HG02678 (cell line): Measurements from ENCODE around the gene NACC2.
"Not testable (repeated sequence)": the region's sequence is repeated elsewhere in the genome, so short reads cannot be mapped to it uniquely, and the experiment has no call there.

Experiments
- ATAC-seq: cut with Tn5 transposase; IDR thresholded peaks from one replicate; pipeline ENCODE4 v1.9.1; 2021; ENCODE audit warnings: mild to moderate bottlenecking, moderate library complexity; ENCODE audit not compliant: unreplicated experiment

Gene NACC2

DNA sequence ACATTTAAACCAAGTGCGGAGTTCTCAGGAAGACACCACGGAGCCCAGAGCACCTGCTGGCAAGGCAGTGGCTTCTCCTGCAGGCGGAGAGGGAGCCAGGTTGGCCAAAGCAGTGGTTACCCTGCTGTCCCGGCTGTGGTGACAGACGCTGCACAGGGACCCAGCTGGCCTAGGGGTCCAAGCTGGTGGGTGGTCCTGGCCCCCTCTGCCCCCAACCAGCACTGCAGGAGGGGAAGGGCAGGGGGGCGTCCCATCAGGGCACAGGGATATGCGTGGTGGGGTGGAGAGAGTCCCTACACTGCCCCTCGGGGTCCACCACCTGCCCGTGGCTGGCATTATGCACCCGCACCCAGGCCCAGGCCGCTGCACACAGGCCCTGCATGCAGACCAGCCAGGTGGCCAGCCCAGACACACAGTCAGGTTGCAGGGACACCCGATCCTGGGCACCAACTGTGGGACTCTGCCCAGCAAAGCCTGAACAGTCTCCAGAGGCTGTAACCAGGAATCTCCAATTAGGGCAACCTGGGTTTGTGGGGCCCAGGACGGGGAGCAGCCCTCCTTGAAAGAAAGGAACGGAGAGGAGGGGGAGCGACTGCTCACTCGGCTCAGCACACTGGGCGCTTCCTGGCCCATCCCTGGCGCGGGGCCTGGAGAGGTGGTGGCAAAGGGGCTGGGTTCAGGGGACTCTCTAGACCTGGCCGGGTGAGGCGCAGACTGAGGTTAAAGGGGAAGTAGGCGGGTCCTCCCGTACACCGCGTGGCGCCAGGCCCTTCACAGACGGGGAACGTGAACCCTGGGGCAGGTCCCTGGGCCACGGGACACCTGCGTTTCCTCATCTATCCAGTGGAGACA lies 46.3 kb downstream of the NACC2 start:
- no peak for ATAC-seq

DNA sequence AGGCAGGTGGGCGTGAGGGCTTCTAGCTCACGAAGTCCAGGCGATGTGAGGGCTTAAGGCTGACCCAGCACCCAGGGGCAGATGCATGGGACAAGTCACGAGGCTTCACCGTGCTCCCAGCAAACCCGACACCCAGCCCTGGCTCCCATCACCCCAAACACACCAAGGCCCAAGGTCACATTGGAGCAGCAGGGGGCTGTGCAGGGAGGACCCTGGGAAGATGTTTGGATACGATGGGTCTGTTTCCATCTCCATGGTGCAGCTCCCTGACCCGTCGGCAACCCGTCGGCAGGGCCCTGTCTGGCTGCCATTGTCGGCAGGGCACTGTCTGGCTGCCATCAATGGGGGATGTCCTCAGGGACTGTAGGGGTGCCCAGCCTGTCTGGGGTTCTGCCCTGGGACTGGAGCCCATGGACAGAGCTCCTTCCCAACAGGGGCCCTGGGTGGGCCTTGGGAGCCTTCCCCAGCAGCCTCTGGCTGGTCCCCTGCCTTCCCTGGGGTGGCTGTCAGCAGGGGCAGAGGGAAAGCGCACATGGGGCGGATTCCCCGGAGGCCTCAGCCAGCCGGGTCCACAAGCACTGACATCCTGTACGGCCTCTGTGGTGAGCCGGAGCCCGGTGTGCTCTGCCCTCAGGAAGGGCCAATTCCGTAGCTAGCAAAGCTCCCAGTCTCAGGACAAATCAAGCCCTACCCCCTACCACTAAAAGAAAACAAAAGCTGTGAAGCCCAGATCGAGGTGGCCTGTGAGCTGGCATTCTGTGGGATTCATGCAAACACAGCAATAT lies 47.1 kb downstream of the NACC2 start:
- ATAC-seq: no peak

DNA sequence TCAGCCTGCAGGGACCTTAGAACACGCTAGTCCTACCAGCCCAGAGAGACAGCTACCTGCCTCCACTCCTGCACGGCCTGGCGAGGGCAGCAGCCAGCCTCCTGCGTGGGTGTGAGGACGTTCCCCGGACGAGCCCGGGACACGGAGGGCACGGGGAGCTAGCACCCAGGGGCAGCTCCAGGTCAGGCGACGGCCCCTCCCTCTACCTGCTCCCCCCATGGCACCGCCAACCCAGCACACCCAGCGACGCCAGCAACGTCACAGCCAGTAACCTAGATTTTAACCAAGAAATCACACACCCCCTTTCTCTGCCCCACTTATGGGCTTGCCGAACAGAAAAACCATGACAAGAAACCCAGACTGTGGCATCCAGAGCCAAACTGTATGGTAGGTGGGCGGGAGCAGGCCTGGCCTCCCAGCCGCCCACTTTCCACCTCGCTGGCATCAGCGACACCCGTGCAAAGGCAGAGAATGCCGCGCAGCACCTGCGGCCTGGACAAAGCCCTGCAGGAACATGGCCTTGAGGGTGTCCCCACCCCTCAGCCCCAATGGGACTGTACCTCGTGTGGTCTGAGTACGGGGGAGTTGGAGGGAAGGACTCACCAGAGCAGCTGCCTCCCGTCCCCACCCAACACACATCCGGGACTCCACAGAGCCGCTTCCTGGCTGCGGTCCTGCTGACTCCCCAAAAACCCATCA lies 47.9 kb downstream of the NACC2 start:
- ATAC-seq: no peak

DNA sequence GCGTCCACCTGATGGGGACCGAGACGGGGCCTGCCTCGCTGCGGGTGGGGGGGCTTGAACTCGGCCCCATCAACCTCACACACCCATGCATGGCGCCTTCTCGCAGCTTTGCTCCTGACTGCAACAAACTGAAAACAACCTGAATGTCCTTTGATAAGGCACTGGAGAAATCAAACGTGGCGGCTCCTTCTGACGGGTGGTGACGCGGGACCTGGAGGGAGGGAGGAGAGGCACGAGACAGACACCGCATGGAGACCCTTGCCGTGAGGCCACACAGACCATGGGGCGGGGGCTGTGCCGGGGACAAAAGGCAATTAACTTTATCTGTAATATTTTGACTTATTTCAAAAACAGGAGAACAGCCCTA lies 48.6 kb downstream of the NACC2 start:
- ATAC-seq: no peak

DNA sequence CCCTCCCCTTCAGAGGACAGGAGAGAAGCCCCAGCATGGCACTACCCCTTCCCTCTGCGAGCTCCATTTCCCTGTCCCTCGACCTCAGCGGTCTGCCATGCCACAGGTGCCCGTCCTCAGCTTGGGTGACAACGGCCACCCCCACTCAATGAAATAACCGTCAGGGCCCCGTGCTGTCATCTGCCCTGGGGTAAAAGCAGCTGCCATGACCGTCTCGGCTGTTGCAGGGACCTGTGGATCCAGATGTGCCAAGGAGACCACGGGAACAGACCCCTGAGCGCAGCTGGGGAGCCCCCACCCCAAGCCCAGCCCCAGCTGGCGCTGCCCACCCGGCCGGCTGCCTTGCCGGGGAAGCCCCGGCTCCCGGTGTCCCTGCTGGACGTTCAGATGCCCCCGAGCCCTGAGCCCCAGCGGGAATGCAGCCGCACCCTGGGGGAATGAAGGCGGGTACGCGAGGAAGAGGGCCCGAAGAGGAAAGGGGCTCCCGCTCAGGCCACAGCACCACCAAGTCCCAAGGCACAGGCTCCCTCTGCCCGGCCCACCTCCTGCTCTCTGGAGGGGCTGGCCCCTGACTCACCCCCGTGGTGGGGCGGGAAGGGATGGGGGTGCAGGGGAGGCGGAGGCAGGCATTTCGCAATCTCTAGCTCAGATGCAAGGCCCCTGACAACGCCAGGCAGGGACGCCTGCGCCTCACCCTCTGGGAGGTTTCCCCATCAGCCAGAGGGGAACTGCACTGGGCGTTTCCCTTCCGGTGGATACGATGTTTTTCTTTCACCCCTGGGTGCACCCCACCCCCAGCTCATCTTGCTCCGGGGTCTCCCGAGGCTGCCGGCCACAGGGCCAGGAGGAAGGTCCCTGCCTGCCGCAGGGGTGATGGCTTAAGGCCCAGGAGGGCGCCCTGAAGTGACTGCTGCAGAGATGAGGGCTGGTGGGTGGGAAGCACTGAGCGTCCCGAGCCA lies 49.2 kb downstream of the NACC2 start:
- no peak for ATAC-seq

DNA sequence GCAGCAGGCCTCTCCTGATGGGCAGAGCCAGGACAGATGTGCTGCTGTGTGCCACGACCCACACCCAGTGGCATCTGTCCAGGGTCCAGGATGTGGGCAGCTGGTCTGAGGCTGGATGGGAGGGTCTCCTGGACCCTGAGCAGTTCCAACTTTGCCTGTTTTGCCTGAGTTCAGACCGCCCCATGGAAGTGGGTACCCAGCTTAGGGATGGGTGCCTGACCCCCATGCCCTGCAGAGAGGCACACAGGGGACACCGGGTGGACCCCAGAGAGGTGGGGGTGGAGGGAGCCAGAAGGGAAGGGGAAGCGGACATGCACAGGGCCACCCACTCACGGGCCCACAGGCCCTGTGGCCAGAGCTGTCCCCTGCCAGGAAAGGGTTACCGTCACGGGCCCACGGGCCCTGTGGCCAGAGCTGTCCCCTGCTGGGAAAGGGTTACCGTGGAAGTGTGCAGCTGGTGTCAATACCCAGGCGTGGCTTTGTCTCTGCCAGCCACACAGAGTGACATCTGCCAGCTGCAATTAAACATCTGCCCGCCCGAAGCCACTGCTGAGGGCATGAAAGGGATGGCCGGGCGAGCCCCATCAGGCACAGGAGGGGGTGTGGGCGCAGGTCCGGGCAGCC lies 50.0 kb downstream of the NACC2 start:
- no peak for ATAC-seq

DNA sequence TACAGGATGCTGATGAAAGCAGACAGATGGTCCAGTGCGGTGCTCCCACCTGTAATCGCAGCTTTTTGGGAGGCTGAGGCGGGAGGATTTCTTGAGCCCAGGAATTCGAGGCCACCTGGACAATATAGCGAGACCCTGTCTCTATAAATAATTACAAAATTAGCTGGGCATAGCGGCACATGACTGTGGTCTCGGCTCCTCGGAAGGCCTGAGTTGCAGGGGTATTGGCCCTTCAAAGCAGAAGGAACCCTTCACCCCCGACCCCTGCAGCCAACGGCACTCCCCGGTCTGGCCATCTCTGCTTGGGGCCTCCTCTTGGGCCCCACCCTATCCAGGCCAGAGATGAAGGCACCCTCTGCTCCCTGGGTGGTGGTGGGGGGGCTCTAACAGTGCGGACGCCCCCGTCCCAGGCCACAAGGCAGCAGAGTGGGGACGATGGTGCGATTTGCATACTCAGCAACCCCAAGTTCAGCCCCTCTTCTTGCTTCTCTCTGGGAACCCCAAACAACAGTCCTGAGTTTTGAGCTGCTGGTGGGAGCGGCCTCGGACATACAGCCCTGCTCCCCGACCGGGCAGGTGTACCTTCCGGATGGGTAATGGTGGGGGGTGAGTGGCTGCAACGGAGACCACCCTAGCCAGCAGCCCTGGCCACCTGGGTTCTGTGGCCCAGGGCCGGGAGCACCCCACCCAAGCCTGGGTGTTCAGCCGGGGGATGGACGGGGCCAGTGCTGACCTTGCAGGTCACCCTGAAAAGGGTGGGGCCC lies 50.7 kb downstream of the NACC2 start:
- ATAC-seq: no peak

DNA sequence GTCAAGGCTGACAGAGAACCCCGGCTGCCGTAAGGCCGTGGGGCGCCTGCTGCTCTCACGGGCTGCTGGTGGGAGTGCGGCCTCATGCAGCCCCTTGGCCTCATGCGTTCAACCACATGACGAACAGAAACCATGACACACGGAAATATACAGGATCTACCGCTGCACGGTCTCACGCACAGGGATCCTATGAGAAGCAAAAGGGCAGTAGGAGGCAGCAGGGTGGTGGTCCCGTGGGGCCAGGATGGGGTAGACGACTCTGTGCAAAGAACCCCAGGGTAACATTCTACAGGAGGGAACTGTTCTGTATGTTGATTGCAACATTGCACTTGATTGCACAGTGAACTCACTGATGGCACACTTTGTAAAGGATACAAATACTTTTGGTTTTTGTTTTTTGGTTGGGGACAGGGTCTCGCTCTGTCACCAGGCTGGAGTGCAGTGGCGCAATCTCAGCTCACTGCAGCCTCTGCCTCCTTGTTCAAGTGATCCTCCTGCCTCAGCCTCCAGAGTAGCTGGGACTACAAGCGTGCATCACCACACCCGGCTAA lies 51.6 kb downstream of the NACC2 start:
- no peak for ATAC-seq

DNA sequence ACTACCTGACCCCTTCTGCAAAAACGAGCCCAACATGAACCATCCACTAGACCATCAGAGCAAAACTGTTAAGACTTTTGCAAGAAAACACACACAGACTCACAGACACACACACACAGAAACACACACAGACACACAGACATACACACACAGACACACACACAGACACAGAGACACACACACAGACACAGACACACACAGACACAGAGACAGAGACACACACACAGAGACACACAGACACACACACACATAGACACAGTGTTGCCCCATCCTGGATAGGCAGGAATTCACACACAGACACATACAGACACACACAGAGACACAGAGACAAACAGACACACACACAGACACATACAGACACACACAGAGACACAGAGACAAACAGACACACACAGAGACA lies 52.5 kb downstream of the NACC2 start:
- no peak for ATAC-seq

DNA sequence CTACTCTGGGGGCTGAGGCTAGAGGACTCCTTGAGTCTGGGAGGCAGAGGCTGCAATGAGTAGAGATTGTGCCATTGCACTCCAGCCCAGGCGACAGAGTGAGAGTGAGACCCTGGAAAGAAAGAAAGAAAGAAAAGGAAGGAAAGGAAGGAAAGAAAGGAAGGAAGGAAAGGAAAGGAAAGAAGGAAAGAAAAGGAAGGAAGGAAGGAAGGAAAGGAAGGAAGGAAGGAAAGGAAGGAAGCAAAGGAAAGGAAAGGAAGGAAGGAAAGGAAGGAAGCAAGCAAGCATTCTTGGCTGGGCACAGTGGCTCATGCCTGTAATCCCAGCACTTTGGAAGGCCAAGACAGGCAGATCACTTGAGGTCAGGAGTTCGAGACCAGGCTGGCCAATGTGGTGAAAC lies 54.2 kb downstream of the NACC2 start:
- not testable (repeated sequence) for ATAC-seq

DNA sequence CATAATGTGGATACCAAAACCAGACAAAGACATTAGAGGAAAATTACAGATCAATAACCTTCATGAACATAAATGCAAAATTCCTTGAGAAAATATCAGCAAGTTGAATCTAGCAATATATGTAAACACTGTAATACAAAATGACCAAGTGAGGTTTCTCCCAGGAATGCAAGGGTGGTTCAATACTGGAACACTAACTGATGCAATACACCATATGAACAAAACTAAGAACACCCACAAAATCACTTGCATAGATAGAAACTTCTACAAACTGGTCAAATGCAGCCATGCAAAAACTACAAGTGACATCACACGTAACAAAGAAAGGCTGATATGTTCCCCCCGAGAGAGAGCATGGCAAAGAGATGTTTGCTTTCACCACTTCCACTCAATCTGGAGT lies 55.6 kb downstream of the NACC2 start:
- ATAC-seq: no peak

DNA sequence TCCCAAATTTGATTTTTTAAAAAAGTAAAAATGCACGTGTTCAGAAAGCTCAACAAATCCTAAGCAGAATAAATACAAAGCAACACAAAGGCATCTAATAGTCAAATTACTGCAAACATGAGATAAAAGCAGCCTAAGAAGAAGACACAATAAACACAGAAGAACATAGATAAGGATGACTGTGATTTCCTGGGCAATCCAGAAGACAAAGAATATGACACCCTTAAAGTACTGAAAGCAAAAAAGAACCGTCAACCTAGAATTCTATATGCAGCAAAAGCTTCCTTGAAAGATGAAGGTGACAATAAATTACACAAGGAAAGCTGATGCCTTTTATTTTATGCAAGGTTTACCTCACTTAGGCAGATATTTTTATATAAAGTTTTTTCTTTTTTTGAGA lies 58.2 kb downstream of the NACC2 start:
- no peak for ATAC-seq

DNA sequence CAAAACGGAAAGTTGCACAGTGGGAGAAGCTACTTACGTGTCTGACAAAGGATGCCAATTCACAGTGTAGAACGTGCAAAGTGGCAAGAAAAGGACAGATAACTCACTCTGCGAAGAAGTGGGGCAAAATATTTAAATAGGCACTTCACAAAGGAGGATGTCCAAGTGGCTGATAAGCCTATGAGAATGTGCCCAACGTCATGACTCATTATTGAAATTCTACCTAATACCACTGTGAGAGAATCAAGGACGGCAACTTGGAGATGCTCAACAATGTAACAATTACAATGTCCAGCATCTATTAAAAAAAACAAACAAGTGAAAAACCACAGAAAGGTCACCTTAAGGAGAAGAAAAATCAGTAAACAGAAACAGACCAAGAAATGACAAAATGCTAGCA lies 59.0 kb downstream of the NACC2 start:
- ATAC-seq: no peak

DNA sequence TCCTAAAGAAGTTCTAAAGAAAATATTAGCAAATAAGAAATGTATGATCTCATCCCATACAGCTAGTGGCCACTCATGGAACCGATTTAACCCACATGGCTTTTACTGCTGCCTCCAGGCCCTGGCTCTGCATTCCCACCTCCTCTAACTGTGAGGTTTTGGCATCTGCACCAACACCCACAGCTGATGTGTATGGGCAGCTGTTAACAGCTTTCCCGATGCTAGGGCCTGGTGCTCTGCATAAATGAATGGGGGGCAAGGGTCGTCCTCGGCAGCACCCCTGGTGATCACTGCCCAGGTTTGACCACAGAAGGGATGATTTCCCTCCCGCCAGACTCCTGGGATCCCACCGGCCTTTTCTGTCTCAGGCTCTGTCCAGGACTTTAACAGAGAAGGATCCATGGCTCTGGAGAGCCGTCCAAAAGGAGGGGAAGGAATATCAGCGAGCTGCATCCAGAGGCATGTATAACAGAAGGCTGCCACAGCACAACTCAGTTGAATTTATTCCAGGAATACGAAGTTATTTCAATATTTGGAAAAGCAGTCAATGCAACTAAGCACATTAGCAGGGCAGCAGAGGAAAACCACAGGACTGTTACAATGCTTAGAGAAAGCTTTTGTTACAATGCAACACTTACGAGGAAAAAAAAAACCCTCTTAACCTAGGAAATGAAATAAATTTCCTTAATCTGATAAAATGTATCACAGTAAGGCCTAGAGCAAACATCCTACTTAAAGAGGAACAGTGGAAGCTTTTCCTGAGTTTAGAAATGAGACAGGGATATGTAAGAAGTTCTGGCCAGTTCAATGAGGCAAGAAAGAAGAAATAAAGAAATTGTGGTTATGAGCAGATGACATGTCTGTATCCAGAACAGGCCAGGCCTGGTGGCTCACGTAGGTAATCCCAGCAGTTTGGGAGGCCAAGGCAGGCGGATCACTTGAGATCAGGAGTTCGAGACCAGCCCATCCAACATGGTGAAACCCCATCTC lies 63.1 kb downstream of the NACC2 start:
- no peak for ATAC-seq

DNA sequence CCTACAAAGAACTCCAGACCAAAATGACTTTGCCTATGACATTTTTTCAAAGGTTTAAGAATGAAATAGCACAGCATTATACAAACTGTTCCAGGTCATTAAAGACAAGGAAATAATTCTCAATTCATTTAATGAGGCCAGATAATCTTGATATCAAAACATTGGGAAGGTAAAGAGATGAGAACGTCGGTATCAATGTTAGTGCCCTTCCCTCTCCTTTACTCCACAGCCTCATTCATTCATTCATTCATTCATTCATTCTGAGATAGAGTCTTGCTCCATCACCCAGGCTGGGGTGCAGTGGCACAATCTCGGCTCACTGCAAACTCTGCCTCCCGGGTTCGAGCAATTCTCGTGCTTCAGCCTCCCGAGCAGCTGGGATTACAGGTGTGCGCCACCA lies 64.0 kb downstream of the NACC2 start:
- no peak for ATAC-seq

DNA sequence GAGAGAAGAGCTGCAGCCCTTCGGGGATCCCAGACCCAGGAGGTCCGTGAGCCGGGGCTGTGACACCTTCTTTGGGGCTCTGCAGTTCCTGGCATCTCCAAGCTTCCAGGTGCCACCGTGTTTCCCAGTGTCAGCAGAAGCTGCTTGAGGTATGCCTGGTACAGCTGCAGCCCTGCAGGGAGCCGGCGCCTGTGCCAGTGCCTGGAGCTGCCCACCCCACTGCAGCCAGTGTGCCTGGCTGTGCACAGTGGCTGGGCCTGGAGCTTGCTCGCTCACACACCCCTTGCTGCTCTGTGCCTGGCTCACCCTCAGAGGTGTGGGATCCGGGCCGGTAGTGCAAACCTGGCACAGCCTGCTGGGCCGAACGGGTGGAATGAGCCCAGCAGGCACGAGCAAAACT lies 65.5 kb downstream of the NACC2 start:
- no peak for ATAC-seq

DNA sequence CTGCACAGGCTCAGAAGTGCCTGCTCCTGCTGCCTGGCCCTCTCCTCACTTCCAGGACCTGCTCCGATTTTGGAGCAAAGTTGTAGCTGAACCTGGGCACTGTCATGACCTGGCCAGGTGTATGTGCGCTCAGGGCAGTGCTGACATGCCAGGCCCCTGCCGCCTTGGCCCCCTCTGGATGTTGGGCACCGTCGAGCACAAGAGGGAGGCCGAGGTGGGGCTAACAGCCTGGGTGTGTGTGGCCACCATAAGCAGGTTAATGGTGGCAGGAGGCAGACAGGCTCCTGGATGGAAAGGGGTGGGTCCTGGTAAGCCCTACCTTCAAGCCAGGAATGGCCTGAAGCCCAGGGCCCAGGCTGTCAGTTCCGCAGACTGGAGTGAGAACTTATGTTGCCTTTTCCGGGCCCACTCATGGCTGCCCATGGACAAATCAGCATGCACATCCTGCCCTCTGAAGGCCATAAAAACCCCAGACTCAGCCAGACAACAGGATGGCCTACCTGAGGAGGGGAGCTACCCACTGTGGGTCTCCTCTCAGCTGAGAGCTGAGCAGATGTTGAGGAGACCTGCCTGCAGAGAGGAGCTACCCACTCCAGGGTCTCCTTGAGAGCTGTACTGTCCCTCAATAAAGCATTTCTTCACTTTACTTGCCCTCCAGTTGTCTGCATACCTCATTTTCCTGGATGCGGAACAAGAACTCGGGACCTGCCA lies 66.2 kb downstream of the NACC2 start:
- no peak for ATAC-seq
